RKO (cell line): ENCODE measurements around the gene SLC9A2.

Experiments
- DNase-seq: peaks from one replicate; pipeline ENCODE4 v3.0.0-alpha.2; 2016; ENCODE audit warnings: low spot score

The SLC9A2 gene

GRCh38 chr2:102735416-102736109 lies 116.2 kb downstream of the SLC9A2 start:
- peak; percentile 34 for DNase-seq

- no peak for DNase-seq
These were observed 116.7 kb downstream of the SLC9A2 start for GRCh38 chr2:102736110-102736409.

GRCh38 chr2:102736410-102737409 lies 117.4 kb downstream of the SLC9A2 start:
- peak; percentile 72 for DNase-seq

GRCh38 chr2:102737431-102737830 lies 118.1 kb downstream of the SLC9A2 start:
- peak; percentile 7 for DNase-seq

- DNase-seq: no peak
These were observed 123.9 kb downstream of the SLC9A2 start for GRCh38 chr2:102743259-102743658.

- no peak for DNase-seq
These were observed 128.8 kb downstream of the SLC9A2 start for GRCh38 chr2:102748107-102748506.

GRCh38 chr2:102749938-102750337 lies 130.6 kb downstream of the SLC9A2 start:
- no peak for DNase-seq

- peak; percentile 68 for DNase-seq
These were observed 134.3 kb downstream of the SLC9A2 start for GRCh38 chr2:102753563-102754159.

- DNase-seq: no peak
These were observed 135.2 kb downstream of the SLC9A2 start for GRCh38 chr2:102754456-102755145.

- no peak for DNase-seq
These were observed 135.9 kb downstream of the SLC9A2 start for GRCh38 chr2:102755284-102755683.

- no peak for DNase-seq
These were observed 139.1 kb downstream of the SLC9A2 start for GRCh38 chr2:102758439-102758838.
